ENCODE measurements around the gene NFIX. TPM values are rescaled to one million over a fixed set of nuclear protein-coding genes. Genes with fewer than 3 reads are reported as not detected.

The NFIX gene
- total RNA-seq (100 to 1,000 TPM in 5 of 7 donors, 10 to 100 TPM in 2; 30.3 to 256 (median 223) TPM), polyA plus RNA-seq (10 to 100 TPM; 76.9 to 82.2 TPM)
- long read RNA-seq, donor 1, partial matches to known transcripts, result 5 of 39 reads
- long read RNA-seq, donor 1, other reads (novel, unspliced or antisense), result 24 of 39 reads
- long read RNA-seq, donor 2, transcript NFIX-203 (10 exons, 3,143 nt), result major isoform, 5 of 5 reads
- long read RNA-seq, donor 2, partial matches to known transcripts, result 0 of 5 reads
- long read RNA-seq, donor 2, other reads (novel, unspliced or antisense), result 0 of 5 reads
- long read RNA-seq, donor 3, partial matches to known transcripts, result 2 of 35 reads
- long read RNA-seq, donor 3, other reads (novel, unspliced or antisense), result 32 of 35 reads

DNA sequence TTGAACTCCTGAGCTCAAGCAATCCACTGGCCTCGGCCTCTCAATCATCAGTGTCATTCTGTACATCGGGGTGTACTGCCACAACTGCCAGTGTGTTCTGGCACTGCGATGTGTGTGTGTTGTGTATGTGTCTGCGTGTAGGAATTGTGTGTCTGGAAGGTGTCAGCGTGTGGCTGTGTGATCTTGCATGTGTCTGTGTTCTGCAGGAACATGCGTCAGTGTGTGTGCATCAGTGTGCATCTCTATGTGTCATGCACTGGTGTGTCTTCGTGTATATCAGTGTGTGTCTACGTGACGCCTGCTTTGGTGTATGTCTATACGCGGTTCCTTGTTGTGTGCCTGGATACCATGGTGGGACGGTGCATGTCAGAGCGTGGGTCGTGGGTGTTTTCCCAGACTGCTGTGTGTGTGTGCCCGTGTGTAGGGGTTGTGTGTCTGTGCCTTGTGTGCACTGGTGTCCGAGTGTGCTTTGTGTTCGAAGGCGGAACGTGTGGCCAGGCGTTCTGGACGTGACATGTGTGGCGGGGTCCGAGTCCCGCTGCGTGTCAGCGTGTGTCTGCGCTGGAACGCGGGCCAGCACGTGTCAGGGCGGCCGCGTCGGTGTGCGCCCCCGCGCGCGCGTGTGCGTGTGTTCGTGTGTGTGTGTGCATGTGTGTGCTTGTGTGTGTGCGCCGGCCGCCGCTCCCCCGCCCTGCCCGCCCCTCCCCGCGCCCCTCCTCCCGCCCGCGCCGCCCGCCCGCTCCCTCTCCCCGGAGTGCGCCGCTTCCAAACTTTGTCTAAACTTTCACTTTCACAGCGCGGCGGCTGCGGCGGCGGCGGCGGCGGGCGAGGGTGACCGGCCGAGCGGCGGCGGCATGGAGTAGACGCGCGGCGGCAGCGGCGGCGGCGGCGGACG is at the start of gene NFIX:
Gene NFIX (plus strand): TSS at position 775 of the 895 bp plus-strand sequence. CDS start 363 bp downstream, outside the sequence.
- TF ChIP-seq, protein P1, sequence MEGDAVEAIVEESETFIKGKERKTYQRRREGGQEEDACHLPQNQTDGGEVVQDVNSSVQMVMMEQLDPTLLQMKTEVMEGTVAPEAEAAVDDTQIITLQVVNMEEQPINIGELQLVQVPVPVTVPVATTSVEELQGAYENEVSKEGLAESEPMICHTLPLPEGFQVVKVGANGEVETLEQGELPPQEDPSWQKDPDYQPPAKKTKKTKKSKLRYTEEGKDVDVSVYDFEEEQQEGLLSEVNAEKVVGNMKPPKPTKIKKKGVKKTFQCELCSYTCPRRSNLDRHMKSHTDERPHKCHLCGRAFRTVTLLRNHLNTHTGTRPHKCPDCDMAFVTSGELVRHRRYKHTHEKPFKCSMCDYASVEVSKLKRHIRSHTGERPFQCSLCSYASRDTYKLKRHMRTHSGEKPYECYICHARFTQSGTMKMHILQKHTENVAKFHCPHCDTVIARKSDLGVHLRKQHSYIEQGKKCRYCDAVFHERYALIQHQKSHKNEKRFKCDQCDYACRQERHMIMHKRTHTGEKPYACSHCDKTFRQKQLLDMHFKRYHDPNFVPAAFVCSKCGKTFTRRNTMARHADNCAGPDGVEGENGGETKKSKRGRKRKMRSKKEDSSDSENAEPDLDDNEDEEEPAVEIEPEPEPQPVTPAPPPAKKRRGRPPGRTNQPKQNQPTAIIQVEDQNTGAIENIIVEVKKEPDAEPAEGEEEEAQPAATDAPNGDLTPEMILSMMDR (IDR thresholded peaks at IDR 0.05), result no peak
- TF ChIP-seq EP300 (IDR thresholded peaks at IDR 0.05) (no peak), POLR2A (IDR thresholded peaks at IDR 0.05) (no peak)
- DNase-seq, result peak; percentile 76 to 85 (median 82)

DNA sequence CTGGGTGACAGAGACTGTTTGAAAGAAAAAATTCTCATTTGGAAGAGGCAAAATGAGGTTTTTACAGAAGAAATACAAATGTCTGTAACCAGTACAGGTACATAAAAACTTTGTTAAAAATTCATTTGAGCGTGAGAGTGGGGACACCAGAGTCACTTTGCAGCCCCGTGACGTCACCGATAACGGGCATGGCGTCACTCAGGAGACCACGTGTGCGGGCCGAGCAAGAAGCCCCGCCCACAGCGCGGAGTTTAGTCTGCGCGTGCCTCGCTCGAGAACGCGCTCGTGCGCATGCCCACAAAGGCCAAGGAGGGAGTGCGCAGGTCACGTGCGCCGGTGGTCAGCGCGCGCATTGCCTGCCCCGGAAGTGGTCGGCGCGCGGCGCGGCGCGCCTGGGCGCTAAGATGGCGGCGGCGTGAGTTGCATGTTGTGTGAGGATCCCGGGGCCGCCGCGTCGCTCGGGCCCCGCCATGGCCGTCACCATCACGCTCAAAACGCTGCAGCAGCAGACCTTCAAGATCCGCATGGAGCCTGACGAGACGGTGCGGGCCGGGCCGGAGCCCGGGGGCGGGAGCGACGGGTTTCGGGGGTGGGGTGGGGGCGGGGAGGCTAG is 49.7 kb upstream of the NFIX start, which contains the start of gene RAD23A:
Gene RAD23A (plus strand): TSS at position 384 of the 613 bp plus-strand sequence. CDS start 87 bp downstream, at position 471.
- peak within 1 kb of the TSS; percentile 96 for H3K4me3 ChIP-seq
- no peaks in the 10 kb centered on the region for H3K36me3 ChIP-seq
- no peaks in the 10 kb centered on the region for H3K27me3 ChIP-seq
- H3K9me3 ChIP-seq, result no peaks in the 10 kb centered on the region
- H3K27ac ChIP-seq, result peak within 1 kb of the TSS; percentile 83 to 85
- peak; percentile 98 to 100 (median 99) for DNase-seq
- H3K4me1 ChIP-seq (ENCODE audit: insufficient read depth), result no peaks in the 10 kb centered on the region
- 0 to 1% (median 0%) methylated on average over 46 to 62 of the region's 62 CpGs for WGBS, 3 donors
- TF ChIP-seq, protein P1 (IDR thresholded peaks at IDR 0.05), result peak in 1 of 3 donors; percentile 24
- TF ChIP-seq POLR2A (IDR thresholded peaks at IDR 0.05), result peak; percentile 89
- TF ChIP-seq EP300 (IDR thresholded peaks at IDR 0.05), result peak; percentile 9
- intact Hi-C loops (cut with DNase I), result no loop called here

More for the DNA sequence above, at the start of gene NFIX:
- intact Hi-C loops (cut with DNase I), result loop anchor here in 1 of 4 donors (5.0 kb wide), 1 partner anchor 957 kb away; the partner anchor contains the start of gene DCAF15
- H3K36me3 ChIP-seq, result no peaks in the 10 kb centered on the region
- peaks cover 9% of the 10 kb centered on the region for H3K4me1 ChIP-seq (ENCODE audit: insufficient read depth)
- WGBS, 3 donors, result 9 to 11% (median 10%) methylated on average over 66 to 81 of the region's 84 CpGs
- peak within 1 kb of the TSS; percentile 78 to 92 for H3K27ac ChIP-seq
- H3K4me3 ChIP-seq, result peak within 1 kb of the TSS; percentile 74
- no peaks in the 10 kb centered on the region for H3K9me3 ChIP-seq
- H3K27me3 ChIP-seq, result no peaks in the 10 kb centered on the region

DNA sequence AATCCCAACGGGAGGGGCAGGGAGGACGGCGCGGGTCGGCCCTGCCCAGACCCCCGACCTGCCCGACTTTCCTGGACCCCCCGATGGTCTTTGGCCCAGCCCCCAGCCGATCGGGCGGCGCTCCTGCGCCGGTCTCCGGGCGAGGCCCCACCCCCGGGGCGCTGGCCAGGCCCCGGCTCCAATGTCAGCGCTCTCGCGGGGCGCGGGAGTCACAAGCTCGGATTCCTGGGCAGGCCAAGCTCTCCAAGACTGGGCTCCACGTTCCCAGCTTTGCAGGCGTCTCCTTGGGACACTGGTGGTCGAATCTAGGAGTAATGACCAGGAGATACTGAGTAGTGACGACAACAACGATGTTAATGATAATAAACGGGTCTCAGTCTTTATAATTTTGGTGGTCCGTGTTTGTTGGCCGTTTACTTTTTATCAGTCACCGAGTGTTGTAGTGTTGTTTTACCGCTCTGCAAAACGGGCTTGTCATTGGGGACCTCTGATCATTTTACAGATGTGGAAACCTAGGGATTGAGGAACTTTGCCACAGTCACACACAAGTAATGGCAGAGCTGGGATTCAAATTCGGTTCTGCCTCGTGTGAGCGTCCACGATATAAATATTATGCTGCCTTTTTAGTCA is 49.1 kb upstream of the NFIX start:
- 0 to 1% (median 1%) methylated on average over 36 to 40 of the region's 40 CpGs for WGBS, 3 donors
- no peaks in the 10 kb centered on the region for H3K36me3 ChIP-seq

DNA sequence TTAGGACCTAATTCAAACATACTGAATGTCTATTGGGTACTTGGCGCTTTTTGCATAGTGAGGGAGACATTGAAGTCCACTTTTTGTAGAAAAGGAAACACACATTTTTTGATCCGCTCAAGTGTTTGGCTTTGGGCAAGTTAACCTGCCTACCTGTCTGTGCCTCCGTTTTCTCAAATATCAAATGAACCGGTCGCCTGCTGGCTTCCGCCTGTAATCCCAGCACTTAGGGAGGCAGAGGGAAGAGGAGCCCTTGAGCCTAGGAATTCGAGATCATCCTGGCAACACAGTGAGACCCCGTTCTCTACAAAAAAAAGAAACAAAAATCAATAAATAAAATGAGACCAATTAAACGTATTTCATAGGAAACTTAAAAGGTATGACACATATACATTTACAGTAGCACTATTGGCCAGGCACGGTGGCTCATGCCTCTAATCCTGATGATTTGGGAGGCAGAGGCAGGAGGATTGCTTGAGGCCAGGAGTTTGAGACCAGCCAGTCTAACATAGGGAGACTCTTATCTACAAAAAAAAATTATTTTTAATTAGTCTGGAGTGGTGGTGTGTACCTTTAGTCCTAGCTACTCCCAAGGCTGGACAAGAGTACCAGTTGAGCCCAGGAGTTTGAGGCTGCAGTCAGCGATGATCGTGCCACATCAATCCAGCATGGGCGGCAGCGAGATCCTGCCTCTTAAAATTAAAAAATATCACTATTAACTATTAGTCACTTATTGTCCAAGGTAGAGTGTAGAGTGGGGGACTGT is 48.4 kb upstream of the NFIX start:
- no peak overlapping the region for H3K27ac ChIP-seq
- no peaks in the 10 kb centered on the region for H3K36me3 ChIP-seq
- H3K9me3 ChIP-seq, result no peaks in the 10 kb centered on the region
- intact Hi-C loops (cut with DNase I), result no loop called here
- TF ChIP-seq POLR2A (IDR thresholded peaks at IDR 0.05), result no peak
- TF ChIP-seq EP300 (IDR thresholded peaks at IDR 0.05), result no peak
- TF ChIP-seq, protein P1 (IDR thresholded peaks at IDR 0.05), result no peak
- WGBS, 3 donors, result 56 to 60% (median 57%) methylated on average over 14 of the region's 14 CpGs
- peak overlapping the region; percentile 96 for H3K4me3 ChIP-seq
- no peaks in the 10 kb centered on the region for H3K27me3 ChIP-seq
- DNase-seq, result no peak
- no peaks in the 10 kb centered on the region for H3K4me1 ChIP-seq (ENCODE audit: insufficient read depth)

More for the DNA sequence above, 49.1 kb upstream of the NFIX start:
- H3K27me3 ChIP-seq, result no peaks in the 10 kb centered on the region
- no peaks in the 10 kb centered on the region for H3K9me3 ChIP-seq
- H3K27ac ChIP-seq, result peak overlapping the region; percentile 83 to 85
- peak; percentile 53 to 79 (median 67) for DNase-seq
- intact Hi-C loops (cut with DNase I), result no loop called here
- H3K4me1 ChIP-seq (ENCODE audit: insufficient read depth), result no peaks in the 10 kb centered on the region
- peak overlapping the region; percentile 96 for H3K4me3 ChIP-seq
- TF ChIP-seq EP300 (IDR thresholded peaks at IDR 0.05), result no peak

All from ovary (tissue), 10 donors.